ENCODE results near the gene ZC3H12D. TPM values are rescaled to one million over a fixed set of nuclear protein-coding genes. Genes with fewer than 3 reads are reported as not detected.

The ZC3H12D gene
- polyA plus RNA-seq, 3 donors, result 0.96 to 4.7 (median 1.2) TPM

DNA sequence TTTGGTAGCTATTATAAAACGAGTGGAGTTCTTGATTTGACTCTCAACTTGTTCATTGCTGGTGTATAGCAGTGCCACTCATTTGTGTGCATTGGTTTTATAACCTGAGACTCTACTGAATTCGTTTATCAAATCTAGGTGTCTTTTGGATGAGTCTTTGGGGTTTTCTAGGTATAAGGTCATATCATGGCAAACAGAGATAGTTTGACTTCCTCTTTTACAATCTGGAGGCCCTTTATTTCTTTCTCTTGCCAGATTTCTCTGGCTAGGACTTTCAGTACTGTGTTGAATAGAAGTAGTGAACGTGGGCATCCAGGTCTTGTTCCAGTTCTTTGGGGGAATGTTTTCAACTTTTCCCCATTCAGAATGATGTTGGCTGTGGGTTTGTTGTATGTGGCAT lies 46.0 kb downstream of the ZC3H12D start:
- WGBS (ENCODE audit: insufficient coverage), result 40% methylated on average over 1 of the region's 3 CpGs
- Histone ChIP-seq H2AFZ (ENCODE audit: insufficient read depth, low read depth, low read length, poor library complexity, severe bottlenecking) (no peak overlapping the region), H3K36me3 (replicated peaks in 1 of 2; ENCODE audit: control insufficient read depth in 1 of 2, insufficient read depth in 2 of 2, low read length in 2 of 2) (no peaks in the 10 kb centered on the region), H3K4me2 (replicated peaks; ENCODE audit: extremely low read depth, low read length, poor library complexity, severe bottlenecking) (no peak overlapping the region), H3K9me3 (replicated peaks in 1 of 2; ENCODE audit: control insufficient read depth in 1 of 2, insufficient read depth in 1 of 2, low read length in 2 of 2) (no peaks in the 10 kb centered on the region), H4K20me1 (ENCODE audit: insufficient read depth, low read length) (no peaks in the 10 kb centered on the region), H3K4me3 (replicated peaks in 1 of 3; ENCODE audit: low read depth in 2 of 3, low read length in 3 of 3) (no peak overlapping the region), H3K79me2 (ENCODE audit: insufficient read depth, low read length) (no peaks in the 10 kb centered on the region), H3K27me3 (ENCODE audit: control insufficient read depth in 2 of 2, insufficient read depth in 2 of 2, low read length in 2 of 2) (no peaks in the 10 kb centered on the region), H3K27ac (ENCODE audit: low read depth in 1 of 2, low read length in 2 of 2) (no peak overlapping the region), H3K9ac (ENCODE audit: insufficient read depth, low read length, poor library complexity, severe bottlenecking) (no peak overlapping the region), H3K4me1 (ENCODE audit: control insufficient read depth in 1 of 2, insufficient read depth in 2 of 2, low read length in 2 of 2) (no peaks in the 10 kb centered on the region)
- H3K9me3 Mint-ChIP-seq, result no peaks in the 10 kb centered on the region
- peaks cover 0 to 6% (median 2%) of the 10 kb centered on the region in 3 donors for H3K27me3 Mint-ChIP-seq (ENCODE audit: low read depth in 3 of 3)
- no peak overlapping the region for H3K4me3 Mint-ChIP-seq
- H3K27ac Mint-ChIP-seq, result no peak overlapping the region
- intact Hi-C loops (cut with micrococcal nuclease), result no loop called here
- H3K36me3 Mint-ChIP-seq, result no peaks in the 10 kb centered on the region
- peaks cover 2% of the 10 kb centered on the region for H3K4me1 Mint-ChIP-seq
- TF ChIP-seq, protein P1, sequence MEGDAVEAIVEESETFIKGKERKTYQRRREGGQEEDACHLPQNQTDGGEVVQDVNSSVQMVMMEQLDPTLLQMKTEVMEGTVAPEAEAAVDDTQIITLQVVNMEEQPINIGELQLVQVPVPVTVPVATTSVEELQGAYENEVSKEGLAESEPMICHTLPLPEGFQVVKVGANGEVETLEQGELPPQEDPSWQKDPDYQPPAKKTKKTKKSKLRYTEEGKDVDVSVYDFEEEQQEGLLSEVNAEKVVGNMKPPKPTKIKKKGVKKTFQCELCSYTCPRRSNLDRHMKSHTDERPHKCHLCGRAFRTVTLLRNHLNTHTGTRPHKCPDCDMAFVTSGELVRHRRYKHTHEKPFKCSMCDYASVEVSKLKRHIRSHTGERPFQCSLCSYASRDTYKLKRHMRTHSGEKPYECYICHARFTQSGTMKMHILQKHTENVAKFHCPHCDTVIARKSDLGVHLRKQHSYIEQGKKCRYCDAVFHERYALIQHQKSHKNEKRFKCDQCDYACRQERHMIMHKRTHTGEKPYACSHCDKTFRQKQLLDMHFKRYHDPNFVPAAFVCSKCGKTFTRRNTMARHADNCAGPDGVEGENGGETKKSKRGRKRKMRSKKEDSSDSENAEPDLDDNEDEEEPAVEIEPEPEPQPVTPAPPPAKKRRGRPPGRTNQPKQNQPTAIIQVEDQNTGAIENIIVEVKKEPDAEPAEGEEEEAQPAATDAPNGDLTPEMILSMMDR (IDR thresholded peaks at IDR 0.05), result no peak
- no peak for DNase-seq

- Histone ChIP-seq H4K20me1 (ENCODE audit: insufficient read depth, low read length) (no peaks in the 10 kb centered on the region), H3K4me2 (replicated peaks; ENCODE audit: extremely low read depth, low read length, poor library complexity, severe bottlenecking) (no peak overlapping the region), H3K4me3 (replicated peaks in 1 of 3; ENCODE audit: low read depth in 2 of 3, low read length in 3 of 3) (no peak overlapping the region), H3K27me3 (ENCODE audit: control insufficient read depth in 2 of 2, insufficient read depth in 2 of 2, low read length in 2 of 2) (no peaks in the 10 kb centered on the region), H3K4me1 (ENCODE audit: control insufficient read depth in 1 of 2, insufficient read depth in 2 of 2, low read length in 2 of 2) (no peaks in the 10 kb centered on the region), H3K36me3 (replicated peaks in 1 of 2; ENCODE audit: control insufficient read depth in 1 of 2, insufficient read depth in 2 of 2, low read length in 2 of 2) (no peaks in the 10 kb centered on the region), H2AFZ (ENCODE audit: insufficient read depth, low read depth, low read length, poor library complexity, severe bottlenecking) (no peak overlapping the region), H3K79me2 (ENCODE audit: insufficient read depth, low read length) (no peaks in the 10 kb centered on the region), H3K9ac (ENCODE audit: insufficient read depth, low read length, poor library complexity, severe bottlenecking) (no peak overlapping the region), H3K9me3 (replicated peaks in 1 of 2; ENCODE audit: control insufficient read depth in 1 of 2, insufficient read depth in 1 of 2, low read length in 2 of 2) (no peaks in the 10 kb centered on the region), H3K27ac (ENCODE audit: low read depth in 1 of 2, low read length in 2 of 2) (no peak overlapping the region)
- Mint-ChIP-seq H3K9me3 (no peaks in the 10 kb centered on the region), H3K36me3 (no peaks in the 10 kb centered on the region), H3K4me3 (no peak overlapping the region), H3K4me1 (peaks cover 2% of the 10 kb centered on the region), H3K27me3 (ENCODE audit: low read depth in 3 of 3) (peaks cover 0 to 6% (median 2%) of the 10 kb centered on the region in 3 donors), H3K27ac (no peak overlapping the region)
- intact Hi-C loops (cut with micrococcal nuclease), result no loop called here
- WGBS (ENCODE audit: insufficient coverage), result no CpG with 5 or more reads among the region's 3 CpGs
- TF ChIP-seq, protein P1 (IDR thresholded peaks at IDR 0.05), result no peak
- DNase-seq, result no peak
Observed at GRCh38 chr6:149437212-149437611, 47.6 kb downstream of the ZC3H12D start.
